ENCODE results near the gene BABAM2. TPM values are rescaled to one million over a fixed set of nuclear protein-coding genes. Genes with fewer than 3 reads are reported as not detected.
"Not testable (repeated sequence)": the region's sequence is repeated elsewhere in the genome, so short reads cannot be mapped to it uniquely, and the experiment has no call there.

The BABAM2 gene
- total RNA-seq, 1 experiment from 2014 or later, result 46.1 TPM

- no peak overlapping the region for H3K4me3 ChIP-seq
- H4K20me1 ChIP-seq (ENCODE audit: insufficient read depth), result no peaks in the 10 kb centered on the region
- intact Hi-C loops (cut with micrococcal nuclease; ENCODE audit: unreplicated experiment), result no loop called here
- no peaks in the 10 kb centered on the region for H3K4me1 ChIP-seq (replicated peaks; ENCODE audit: insufficient read depth)
- no peak for DNase-seq
- BruUV-seq (replicated peaks), result no TSS peak
- H3K36me3 ChIP-seq (ENCODE audit: low read depth), result no peaks in the 10 kb centered on the region
- TF ChIP-seq CTCF (conservative IDR thresholded peaks at IDR 0.05) (no peak), EZH2 (IDR thresholded peaks at IDR 0.05; ENCODE audit: low read depth) (no peak)
- ChIA-PET CTCF (no interaction called here), POLR2A (ENCODE audit: unreplicated experiment) (no interaction called here)
- H3K79me2 ChIP-seq (ENCODE audit: low read depth), result no peaks in the 10 kb centered on the region
- H3K4me2 ChIP-seq, result no peak overlapping the region
- no peaks in the 10 kb centered on the region for H3K27me3 ChIP-seq (ENCODE audit: insufficient read depth, low read depth)
- H3F3A ChIP-seq (ENCODE audit: insufficient read depth, low read depth), result no peaks in the 10 kb centered on the region
- peaks cover 8% of the 10 kb centered on the region for H3K9me3 ChIP-seq (ENCODE audit: insufficient read depth, low read depth)
- H3K27ac ChIP-seq, result no peak overlapping the region
- no peaks in the 10 kb centered on the region for H3K9me2 ChIP-seq (ENCODE audit: insufficient read depth)
- no peak overlapping the region for H2AFZ ChIP-seq
Measured at GRCh38 chr2:27873091-27873490, 17.4 kb upstream of the BABAM2 start.

- DNase-seq, result no peak
- Histone ChIP-seq H3K4me3 (no peak overlapping the region), H3K36me3 (ENCODE audit: low read depth) (no peaks in the 10 kb centered on the region), H4K20me1 (ENCODE audit: insufficient read depth) (no peaks in the 10 kb centered on the region), H3K4me1 (replicated peaks; ENCODE audit: insufficient read depth) (no peaks in the 10 kb centered on the region), H3K9me2 (ENCODE audit: insufficient read depth) (no peaks in the 10 kb centered on the region), H2AFZ (no peak overlapping the region), H3K27ac (no peak overlapping the region), H3K4me2 (no peak overlapping the region), H3F3A (ENCODE audit: insufficient read depth, low read depth) (no peaks in the 10 kb centered on the region), H3K9me3 (ENCODE audit: insufficient read depth, low read depth) (peaks cover 8% of the 10 kb centered on the region), H3K27me3 (ENCODE audit: insufficient read depth, low read depth) (no peaks in the 10 kb centered on the region), H3K79me2 (ENCODE audit: low read depth) (no peaks in the 10 kb centered on the region)
- ChIA-PET CTCF (no interaction called here), POLR2A (ENCODE audit: unreplicated experiment) (no interaction called here)
- intact Hi-C loops (cut with micrococcal nuclease; ENCODE audit: unreplicated experiment), result no loop called here
- TF ChIP-seq CTCF (conservative IDR thresholded peaks at IDR 0.05) (no peak), EZH2 (IDR thresholded peaks at IDR 0.05; ENCODE audit: low read depth) (no peak)
- BruUV-seq (replicated peaks), result no TSS peak
Measured at GRCh38 chr2:27875089-27875881, 15.2 kb upstream of the BABAM2 start.

- Histone ChIP-seq H3K9me3 (ENCODE audit: insufficient read depth, low read depth) (peaks cover 8% of the 10 kb centered on the region), H3K9me2 (ENCODE audit: insufficient read depth) (no peaks in the 10 kb centered on the region), H3F3A (ENCODE audit: insufficient read depth, low read depth) (no peaks in the 10 kb centered on the region), H3K36me3 (ENCODE audit: low read depth) (no peaks in the 10 kb centered on the region), H4K20me1 (ENCODE audit: insufficient read depth) (no peaks in the 10 kb centered on the region), H3K4me3 (no peak overlapping the region), H2AFZ (no peak overlapping the region), H3K79me2 (ENCODE audit: low read depth) (no peaks in the 10 kb centered on the region), H3K4me2 (no peak overlapping the region), H3K4me1 (replicated peaks; ENCODE audit: insufficient read depth) (no peaks in the 10 kb centered on the region), H3K27ac (no peak overlapping the region), H3K27me3 (ENCODE audit: insufficient read depth, low read depth) (no peaks in the 10 kb centered on the region)
- TF ChIP-seq CTCF (conservative IDR thresholded peaks at IDR 0.05) (no peak), EZH2 (IDR thresholded peaks at IDR 0.05; ENCODE audit: low read depth) (no peak)
- intact Hi-C loops (cut with micrococcal nuclease; ENCODE audit: unreplicated experiment), result no loop called here
- no TSS peak for BruUV-seq (replicated peaks)
- DNase-seq, result no peak
- ChIA-PET POLR2A (ENCODE audit: unreplicated experiment) (no interaction called here), CTCF (no interaction called here)
Measured at GRCh38 chr2:27878825-27879224, 11.7 kb upstream of the BABAM2 start.

- POLR2A ChIA-PET (ENCODE audit: unreplicated experiment); H2AFZ ChIP-seq; H3K79me2 ChIP-seq (ENCODE audit: low read depth); DNase-seq; H4K20me1 ChIP-seq (ENCODE audit: insufficient read depth); CTCF ChIA-PET; H3K36me3 ChIP-seq (ENCODE audit: low read depth); H3F3A ChIP-seq (ENCODE audit: insufficient read depth, low read depth); intact Hi-C loops (cut with micrococcal nuclease; ENCODE audit: unreplicated experiment); H3K4me2 ChIP-seq; BruUV-seq (replicated peaks); H3K4me3 ChIP-seq; H3K4me1 ChIP-seq (replicated peaks; ENCODE audit: insufficient read depth); H3K27ac ChIP-seq; H3K27me3 ChIP-seq (ENCODE audit: insufficient read depth, low read depth); H3K9me3 ChIP-seq (ENCODE audit: insufficient read depth, low read depth); H3K9me2 ChIP-seq (ENCODE audit: insufficient read depth): not testable (repeated sequence)
Measured at GRCh38 chr2:27881815-27882583, 8.5 kb upstream of the BABAM2 start.

- H3F3A ChIP-seq (ENCODE audit: insufficient read depth, low read depth); H3K27ac ChIP-seq; H3K36me3 ChIP-seq (ENCODE audit: low read depth); DNase-seq; POLR2A ChIA-PET (ENCODE audit: unreplicated experiment); H4K20me1 ChIP-seq (ENCODE audit: insufficient read depth); H3K4me1 ChIP-seq (replicated peaks; ENCODE audit: insufficient read depth); CTCF ChIA-PET; H3K4me2 ChIP-seq; H3K9me2 ChIP-seq (ENCODE audit: insufficient read depth); intact Hi-C loops (cut with micrococcal nuclease; ENCODE audit: unreplicated experiment); H2AFZ ChIP-seq; H3K9me3 ChIP-seq (ENCODE audit: insufficient read depth, low read depth); H3K27me3 ChIP-seq (ENCODE audit: insufficient read depth, low read depth); H3K4me3 ChIP-seq; BruUV-seq (replicated peaks); H3K79me2 ChIP-seq (ENCODE audit: low read depth): not testable (repeated sequence)
Measured at GRCh38 chr2:27882584-27882922, 8.0 kb upstream of the BABAM2 start.
